Thymus (tissue), 11 donors: Measurements from ENCODE around the gene GRIK2. TPM values are rescaled to one million over a fixed set of nuclear protein-coding genes. Genes with fewer than 3 reads are reported as not detected.
A peak's percentile ranks its signal among the peaks of the same experiment; 100 is the strongest.
"Not testable (repeated sequence)": the region's sequence is repeated elsewhere in the genome, so short reads cannot be mapped to it uniquely, and the experiment has no call there.

Experiments used
- DNase-seq, 9 donors: peaks; one replicate each; pipeline ENCODE4 v3.0.0-alpha.2; 2013; ENCODE audit warnings: low spot score in 9 of 9, low read depth in 6 of 9, missing footprints in 1 of 9
- H3K27ac ChIP-seq, 2 donors: one replicate each; pipeline ENCODE4 v1.5.1; 2013; ENCODE audit warnings: control low read depth in 1 of 2, low read depth in 1 of 2, low read length in 1 of 2, mild to moderate bottlenecking in 1 of 2, moderate library complexity in 1 of 2
- H3K27me3 ChIP-seq, 2 donors: one replicate each; pipeline ENCODE4 v1.5.1; 2013; ENCODE audit warnings: low read length in 1 of 2; ENCODE audit not compliant: control insufficient read depth in 2 of 2, insufficient read depth in 1 of 2
- H3K36me3 ChIP-seq, 2 donors: one replicate each; pipeline ENCODE4 v1.5.1; 2013; ENCODE audit warnings: low read length in 1 of 2, mild to moderate bottlenecking in 1 of 2, moderate library complexity in 1 of 2; ENCODE audit not compliant: control insufficient read depth in 2 of 2, insufficient read depth in 2 of 2
- H3K4me1 ChIP-seq, 2 donors: one replicate each; pipeline ENCODE4 v1.5.1; 2013; ENCODE audit warnings: low read length in 2 of 2; ENCODE audit not compliant: control insufficient read depth in 2 of 2, insufficient read depth in 2 of 2
- H3K4me3 ChIP-seq, 2 donors: one replicate each; pipeline ENCODE4 v1.5.1; 2013; ENCODE audit warnings: low read length in 2 of 2, control low read depth in 1 of 2, mild to moderate bottlenecking in 1 of 2
- H3K9me3 ChIP-seq, 2 donors: one replicate each; pipeline ENCODE4 v1.5.1; 2013; ENCODE audit warnings: low read length in 1 of 2, mild to moderate bottlenecking in 1 of 2; ENCODE audit not compliant: control insufficient read depth in 2 of 2, insufficient read depth in 1 of 2
- WGBS: extraction: QIAGEN DNeasy Blood & Tissue Kit; methylation state at CpG from one replicate; pipeline ENCODE4 v1.1.7; 2013; 5-methylcytosine and 5-hydroxymethylcytosine counted together
- polyA plus RNA-seq: library from polyadenylated mRNA; stranded (reverse); fragments of 200-250 nt; gene quantifications from one replicate; pipeline ENCODE4 v1.2.3, GENCODE V29; 2013
- total RNA-seq: library from RNA; stranded (reverse); fragments of 120-200 nt; gene quantifications from one replicate; pipeline ENCODE4 v1.2.4, GENCODE V29; 2013
- donor health status: healthy.

GRIK2 gene
- total and polyA plus RNA-seq, 2 donors, result under 0.01 to 0.18 TPM

DNA sequence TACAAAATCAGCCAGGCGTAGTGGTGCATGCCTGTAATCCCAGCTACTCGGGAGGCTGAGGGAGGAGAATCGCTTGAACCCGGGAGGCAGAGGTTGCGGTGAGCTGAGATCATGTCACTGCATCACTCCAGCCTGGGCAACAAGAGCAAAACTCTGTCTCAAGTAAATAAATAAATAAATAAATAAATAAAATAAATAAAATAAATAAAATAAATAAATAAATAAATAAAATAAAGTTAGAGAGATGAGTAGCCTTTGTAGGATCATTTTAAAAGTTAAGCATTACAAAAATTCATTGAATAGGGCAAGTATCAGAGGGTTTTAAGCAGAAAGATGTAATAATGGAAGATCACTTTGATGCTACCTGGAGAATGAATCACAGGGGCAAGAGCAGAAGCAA lies 9.8 kb upstream of the GRIK2 start:
- H3K4me1 ChIP-seq, H3K27me3 ChIP-seq, H3K4me3 ChIP-seq, H3K9me3 ChIP-seq, H3K27ac ChIP-seq, DNase-seq, H3K36me3 ChIP-seq: not testable (repeated sequence)
- WGBS, result 94% methylated on average over 5 of the region's 5 CpGs

DNA sequence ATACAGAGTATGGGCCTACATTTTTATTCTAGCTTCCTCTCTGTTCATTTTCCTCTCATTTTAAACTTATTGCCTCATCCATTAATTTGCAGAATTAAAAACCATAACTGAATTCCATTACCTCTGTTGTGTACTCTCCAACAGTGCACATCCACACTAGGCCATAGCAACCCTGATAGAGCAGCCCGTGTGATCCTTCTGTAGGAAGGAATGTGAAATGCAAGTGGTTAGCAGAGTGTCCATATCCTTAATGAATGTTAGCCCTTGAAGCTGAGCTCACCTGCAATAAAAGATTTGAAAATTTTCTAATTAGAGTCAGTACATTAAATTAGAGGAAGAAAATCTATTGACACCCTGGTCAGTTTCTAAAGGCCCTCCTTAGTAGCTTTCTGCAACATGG lies 6.5 kb upstream of the GRIK2 start:
- no peaks in the 10 kb centered on the region for H3K36me3 ChIP-seq
- H3K4me1 ChIP-seq, result no peaks in the 10 kb centered on the region
- H3K4me3 ChIP-seq, result no peak overlapping the region
- no peaks in the 10 kb centered on the region for H3K9me3 ChIP-seq
- peaks cover 6 to 11% of the 10 kb centered on the region in 2 donors for H3K27me3 ChIP-seq
- no peak overlapping the region for H3K27ac ChIP-seq
- 68% methylated on average over 1 of the region's 1 CpG for WGBS
- DNase-seq, result no peak

DNA sequence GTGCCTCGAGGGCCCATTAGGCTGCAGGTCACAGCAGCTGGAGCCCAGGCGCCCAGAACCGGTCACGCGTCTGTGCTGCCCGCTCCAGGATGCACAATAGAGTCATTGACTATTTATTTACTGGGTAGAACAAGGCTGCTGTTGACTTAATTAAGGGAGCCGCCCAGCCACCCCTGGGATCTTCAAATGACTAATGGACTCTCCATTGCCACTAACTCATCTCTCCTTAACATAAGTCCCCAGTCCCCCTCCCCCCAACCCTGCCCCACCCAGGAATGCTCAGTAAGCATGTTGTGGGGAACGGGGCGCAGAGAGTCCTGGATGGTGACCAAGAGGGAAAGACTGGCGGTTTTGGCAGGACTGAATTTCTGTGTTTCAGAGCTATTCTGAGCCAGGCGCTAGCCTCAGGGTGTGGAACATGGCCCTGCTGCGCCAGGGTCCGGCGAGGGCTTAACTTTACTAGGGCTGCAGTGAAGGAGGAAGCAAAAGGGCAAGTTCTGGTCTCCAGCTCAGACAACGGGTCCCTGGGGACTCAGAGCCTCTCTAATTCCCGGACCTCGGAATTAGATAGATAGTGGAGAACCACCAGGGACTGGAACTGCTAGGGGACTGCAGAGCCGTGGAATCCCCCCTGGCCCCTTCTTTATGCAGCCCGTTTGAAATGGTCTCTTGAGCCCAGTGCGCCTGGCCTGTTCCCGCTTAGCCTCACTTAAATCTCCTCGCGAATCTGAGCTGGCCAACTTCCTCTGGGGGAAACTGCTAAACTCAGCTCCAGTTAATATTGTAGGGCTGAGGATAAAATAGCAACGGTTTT lies 1.5 kb upstream of the GRIK2 start:
- Histone ChIP-seq H3K9me3 (peaks cover 0 to 3% of the 10 kb centered on the region in 2 donors), H3K27me3 (peaks cover 33 to 39% of the 10 kb centered on the region in 2 donors), H3K4me1 (peaks cover 0 to 3% of the 10 kb centered on the region in 2 donors), H3K36me3 (no peaks in the 10 kb centered on the region), H3K4me3 (no peak overlapping the region), H3K27ac (no peak overlapping the region)
- WGBS, result 13% methylated on average over 24 of the region's 24 CpGs
- DNase-seq, result no peak

DNA sequence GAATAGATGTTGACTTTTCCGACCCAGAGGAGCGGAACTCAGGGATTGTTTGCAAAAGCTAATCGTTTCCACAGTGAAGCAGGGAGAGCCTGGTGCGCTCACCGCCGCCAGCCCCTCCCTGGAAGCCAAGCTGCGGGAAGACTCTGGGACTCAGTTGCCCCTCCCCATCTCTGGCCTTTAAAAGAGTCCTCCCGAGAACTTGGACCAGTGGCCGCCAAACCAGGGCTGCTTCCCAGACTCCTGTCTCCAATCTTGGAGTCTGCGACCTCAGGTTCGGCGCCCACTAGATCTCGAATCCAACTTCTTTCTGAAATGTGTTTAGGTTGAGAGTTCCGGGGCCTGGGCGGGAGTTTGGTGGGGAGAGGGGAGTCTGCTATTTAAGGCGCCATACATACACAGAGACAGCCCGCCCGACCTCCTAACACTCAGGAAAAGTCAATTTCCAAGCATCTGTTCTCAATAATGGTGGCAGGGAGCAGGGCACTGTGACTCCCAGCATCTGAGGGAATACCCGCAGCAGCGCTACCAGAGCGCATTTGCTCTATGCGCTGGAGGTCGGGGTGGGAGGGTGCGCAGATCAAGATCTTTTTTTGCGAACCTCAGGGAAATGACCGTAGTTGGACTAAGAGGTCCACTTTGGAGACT lies 800 bp upstream of the GRIK2 start:
- 8% methylated on average over 26 of the region's 26 CpGs for WGBS
- Histone ChIP-seq H3K4me1 (peaks cover 0 to 3% of the 10 kb centered on the region in 2 donors), H3K4me3 (no peak overlapping the region), H3K27ac (no peak overlapping the region), H3K9me3 (peaks cover 0 to 3% of the 10 kb centered on the region in 2 donors), H3K27me3 (peaks cover 33 to 41% of the 10 kb centered on the region in 2 donors), H3K36me3 (no peaks in the 10 kb centered on the region)
- DNase-seq, result no peak

DNA sequence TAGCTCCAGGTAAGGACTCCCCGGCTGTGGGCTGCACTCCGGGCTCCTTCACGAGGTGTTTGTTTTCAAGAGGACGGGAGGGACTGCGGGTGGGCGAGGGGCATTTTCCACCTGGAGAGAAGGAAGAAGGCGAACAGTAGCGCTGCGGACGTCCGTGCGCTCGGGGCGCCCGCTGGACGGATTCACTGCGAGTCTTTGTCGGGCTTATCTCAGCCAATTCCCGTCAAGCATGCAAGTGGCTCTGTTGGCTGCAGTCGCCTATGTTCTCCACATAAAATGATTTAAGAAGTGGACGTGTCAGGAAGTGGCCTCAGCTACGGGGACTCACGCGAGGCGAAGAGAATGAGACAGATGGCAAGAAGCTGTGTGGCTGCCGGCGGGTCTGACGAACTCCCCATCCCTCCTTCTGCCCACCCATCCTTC lies 332 bp downstream of the GRIK2 start:
- H3K27ac ChIP-seq, result no peak overlapping the region
- H3K36me3 ChIP-seq, result no peaks in the 10 kb centered on the region
- H3K27me3 ChIP-seq, result peaks cover 33 to 51% of the 10 kb centered on the region in 2 donors
- peaks cover 0 to 3% of the 10 kb centered on the region in 2 donors for H3K9me3 ChIP-seq
- 2% methylated on average over 28 of the region's 28 CpGs for WGBS
- no peak overlapping the region for H3K4me3 ChIP-seq
- H3K4me1 ChIP-seq, result peaks cover 0 to 3% of the 10 kb centered on the region in 2 donors
- no peak for DNase-seq

DNA sequence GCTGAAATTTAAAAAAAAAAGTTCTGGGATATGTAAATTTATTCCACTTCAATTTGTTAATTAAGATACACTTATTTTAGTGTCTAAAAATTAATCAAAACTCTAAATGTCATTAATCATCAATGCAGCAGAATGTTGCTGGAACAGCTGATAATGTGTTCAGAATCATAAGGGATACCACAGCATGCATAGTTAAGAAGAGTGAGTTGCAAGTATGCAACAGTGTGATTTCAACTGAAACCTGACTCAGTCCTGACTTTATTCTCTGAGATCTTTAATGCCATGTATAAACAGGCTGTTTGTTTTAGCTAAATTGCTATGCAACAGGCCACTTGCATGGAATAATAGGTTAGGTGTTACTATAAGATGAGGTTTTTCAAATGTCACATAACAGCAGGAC lies 1.4 kb downstream of the GRIK2 start:
- peaks cover 41 to 62% of the 10 kb centered on the region in 2 donors for H3K27me3 ChIP-seq
- H3K36me3 ChIP-seq, result no peaks in the 10 kb centered on the region
- H3K4me3 ChIP-seq, result no peak overlapping the region
- H3K27ac ChIP-seq, result no peak overlapping the region
- H3K9me3 ChIP-seq, result peaks cover 0 to 3% of the 10 kb centered on the region in 2 donors
- DNase-seq, result no peak
- peaks cover 0 to 3% of the 10 kb centered on the region in 2 donors for H3K4me1 ChIP-seq

DNA sequence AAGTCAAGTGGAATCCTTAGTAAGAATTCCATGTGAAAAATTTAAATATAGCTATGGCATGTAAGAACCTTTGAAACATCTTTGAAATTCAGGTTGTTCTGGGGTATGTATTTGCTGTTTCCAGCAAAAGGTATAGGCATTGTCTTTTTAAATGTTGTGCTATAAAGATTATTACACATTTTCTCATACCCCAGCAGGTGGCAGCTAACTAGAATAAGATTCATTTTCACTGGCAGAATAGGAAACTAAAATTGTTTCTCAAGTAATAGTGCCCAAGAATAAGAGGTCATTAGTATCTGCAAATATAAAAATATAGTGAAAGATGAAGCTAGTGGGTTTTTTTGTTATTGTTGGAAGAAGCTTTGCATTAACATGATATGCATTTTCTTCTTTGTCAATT lies 1.8 kb downstream of the GRIK2 start:
- Histone ChIP-seq H3K27me3 (peaks cover 44 to 64% of the 10 kb centered on the region in 2 donors), H3K9me3 (peaks cover 0 to 3% of the 10 kb centered on the region in 2 donors), H3K27ac (no peak overlapping the region), H3K36me3 (no peaks in the 10 kb centered on the region), H3K4me1 (peaks cover 0 to 3% of the 10 kb centered on the region in 2 donors), H3K4me3 (no peak overlapping the region)
- no peak for DNase-seq

DNA sequence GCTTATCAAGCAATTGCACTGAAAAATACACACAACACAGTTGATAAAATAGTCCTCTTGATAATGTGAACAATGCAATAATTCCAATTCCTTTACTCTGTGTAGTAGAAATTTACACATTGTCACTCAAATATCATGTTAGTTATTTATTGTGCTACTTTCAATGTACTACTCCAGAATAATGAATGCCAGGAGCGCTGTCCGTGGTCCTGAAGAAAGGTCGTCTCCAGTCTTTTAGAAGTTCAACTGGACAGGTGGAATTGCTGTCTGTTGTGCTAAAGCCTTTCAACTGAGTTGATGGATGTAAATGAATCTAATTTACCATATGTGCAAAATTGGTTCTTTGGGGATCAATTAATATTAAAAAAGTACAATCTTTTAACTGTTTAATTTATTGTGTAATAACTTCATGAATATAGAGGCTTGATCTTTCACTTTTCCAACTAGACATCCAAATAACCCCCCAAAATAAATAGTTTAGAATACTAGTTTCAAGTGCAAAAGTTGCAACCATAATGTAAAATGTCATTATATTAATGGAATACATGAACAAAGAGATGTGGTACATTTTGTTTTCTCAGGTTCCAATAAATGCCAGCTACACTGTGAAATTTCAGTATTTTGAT lies 3.2 kb downstream of the GRIK2 start:
- 4% methylated on average over 3 of the region's 3 CpGs for WGBS
- H3K27me3 ChIP-seq, result peaks cover 50 to 71% of the 10 kb centered on the region in 2 donors
- H3K36me3 ChIP-seq, result no peaks in the 10 kb centered on the region
- H3K9me3 ChIP-seq, result peaks cover 0 to 3% of the 10 kb centered on the region in 2 donors
- H3K27ac ChIP-seq, result no peak overlapping the region
- peaks cover 0 to 3% of the 10 kb centered on the region in 2 donors for H3K4me1 ChIP-seq
- peak; percentile 13 to 66 (median 28) for DNase-seq
- H3K4me3 ChIP-seq, result no peak overlapping the region

DNA sequence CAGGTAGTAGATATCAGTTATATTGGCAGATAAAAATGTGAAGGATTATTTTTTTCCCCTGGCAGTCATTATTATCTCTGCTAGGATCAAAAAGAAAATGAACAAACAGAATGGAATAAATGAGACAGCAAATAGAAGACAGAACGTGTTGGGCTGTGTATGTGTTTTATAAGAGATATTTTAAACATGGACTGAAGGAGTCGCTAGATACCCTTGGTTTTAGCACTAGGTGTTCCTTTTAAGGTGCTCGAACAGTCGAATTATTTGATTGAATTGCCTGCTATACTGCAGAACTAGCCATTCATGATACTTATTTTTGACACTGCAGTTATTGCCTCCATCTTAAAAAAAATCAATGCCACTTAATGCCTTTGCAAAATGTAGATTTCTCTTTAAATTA lies 3.7 kb downstream of the GRIK2 start:
- peaks cover 0 to 2% of the 10 kb centered on the region in 2 donors for H3K9me3 ChIP-seq
- WGBS, result 14% methylated on average over 4 of the region's 4 CpGs
- H3K27ac ChIP-seq, result no peak overlapping the region
- no peak for DNase-seq
- peaks cover 48 to 71% of the 10 kb centered on the region in 2 donors for H3K27me3 ChIP-seq
- H3K36me3 ChIP-seq, result no peaks in the 10 kb centered on the region
- H3K4me1 ChIP-seq, result peaks cover 0 to 3% of the 10 kb centered on the region in 2 donors
- no peak overlapping the region for H3K4me3 ChIP-seq
